Thyroid gland (tissue), 4 donors: Measurements from ENCODE around the gene KCTD17. TPM values are rescaled to one million over a fixed set of nuclear protein-coding genes. Genes with fewer than 3 reads are reported as not detected.

ENCODE experiments used
- DNase-seq, 2 donors: peaks; one replicate each; pipeline ENCODE4 v3.0.0-alpha.2; 2019
- H3K27ac ChIP-seq, 3 donors: fragments of 200-600 bp; sonication (generic); 1 replicate in 2 of 3; 2 replicates in 1 of 3; pipeline ENCODE4 v1.5.1; 2016 to 2019; ENCODE audit warnings: mild to moderate bottlenecking in 1 of 3, moderate library complexity in 1 of 3
- H3K27me3 ChIP-seq: fragments of 200-600 bp; sonication (generic); one replicate; pipeline ENCODE4 v1.5.1; 2019
- H3K36me3 ChIP-seq, 2 donors: fragments of 200-600 bp; sonication (generic); one replicate each; pipeline ENCODE4 v1.5.1; 2016 to 2019
- H3K4me1 ChIP-seq, 2 donors: fragments of 200-600 bp; sonication (generic); one replicate each; pipeline ENCODE4 v1.5.1; 2017 to 2019
- H3K4me3 ChIP-seq, 3 donors: fragments of 200-600 bp; sonication (generic); replicated peaks in 1 of 3; 1 replicate in 2 of 3; 2 replicates in 1 of 3; pipeline ENCODE4 v1.5.1; 2016; ENCODE audit warnings: mild to moderate bottlenecking in 1 of 3
- H3K9me3 ChIP-seq: fragments of 200-600 bp; sonication (generic); one replicate; pipeline ENCODE4 v1.5.1; 2017
- CTCF ChIP-seq, 6 experiments: fragments of 200-600 bp in 3 of 6; fragments of 450-650 bp in 3 of 6; sonication (generic) in 3 of 6; IDR thresholded peaks; one replicate each; pipeline ENCODE4 v1.5.1; 2016 to 2019; ENCODE audit warnings: antibody characterized with exemption in 6 of 6, mild to moderate bottlenecking in 2 of 6, inconsistent platforms in 1 of 6, moderate library complexity in 1 of 6
- POLR2A ChIP-seq, 2 donors: fragments of 450-650 bp; IDR thresholded peaks; one replicate each; pipeline ENCODE4 v1.6.1; 2017; ENCODE audit warnings: antibody characterized with exemption in 2 of 2, mild to moderate bottlenecking in 2 of 2, moderate library complexity in 1 of 2
- WGBS, 2 donors: methylation state at CpG; one replicate each; pipeline ENCODE4 v1.1.5; 2017; 5-methylcytosine and 5-hydroxymethylcytosine counted together
- intact Hi-C: fragments of 100-400 bp; cut with DNase I; formaldehyde crosslinking; loops from one replicate; pipeline ENCODE4 v1.15.1; 2023
- total RNA-seq, 4 donors: library from RNA; depleted of rRNA; stranded (reverse); fragments of >200 nt; gene quantifications; one replicate each; pipeline ENCODE4 v1.2.3, GENCODE V29; 2016

KCTD17 gene
- total RNA-seq, 4 donors from 2014 or later, result 6.1 to 18.9 (median 12.6) TPM

GRCh38 chr22:37020192-37020479, 31.4 kb upstream of the KCTD17 start:
- Histone ChIP-seq H3K27ac (peak overlapping the region in 2 of 3 donors; percentile 84 to 88), H3K9me3 (no peaks in the 10 kb centered on the region), H3K4me1 (peaks cover 8 to 48% of the 10 kb centered on the region in 2 donors), H3K36me3 (peaks cover 0 to 9% of the 10 kb centered on the region in 2 donors), H3K27me3 (no peaks in the 10 kb centered on the region), H3K4me3 (peak overlapping the region; percentile 44 to 65 (median 51))
- TF ChIP-seq POLR2A (IDR thresholded peaks at IDR 0.05) (no peak), CTCF (IDR thresholded peaks at IDR 0.05) (peak in 1 of 6 experiments; percentile 4)
- 2 to 3% methylated on average over 5 of the region's 5 CpGs for WGBS, 2 donors
- peak; percentile 43 to 46 for DNase-seq
- intact Hi-C loops, result no loop called here

GRCh38 chr22:37021041-37021440, 30.5 kb upstream of the KCTD17 start:
- H3K27me3 ChIP-seq, result no peaks in the 10 kb centered on the region
- H3K36me3 ChIP-seq, result peaks cover 0 to 9% of the 10 kb centered on the region in 2 donors
- DNase-seq, result no peak
- H3K9me3 ChIP-seq, result no peaks in the 10 kb centered on the region
- H3K27ac ChIP-seq, result no peak overlapping the region
- intact Hi-C loops, result no loop called here
- TF ChIP-seq POLR2A (IDR thresholded peaks at IDR 0.05) (no peak), CTCF (IDR thresholded peaks at IDR 0.05) (no peak)
- WGBS, 2 donors, result 96 to 100% methylated on average over 5 of the region's 5 CpGs
- H3K4me1 ChIP-seq, result peaks cover 8 to 57% of the 10 kb centered on the region in 2 donors
- H3K4me3 ChIP-seq, result no peak overlapping the region

GRCh38 chr22:37021710-37022482, 29.6 kb upstream of the KCTD17 start:
- Histone ChIP-seq H3K27ac (no peak overlapping the region), H3K4me1 (peaks cover 8 to 64% of the 10 kb centered on the region in 2 donors), H3K36me3 (peaks cover 0 to 14% of the 10 kb centered on the region in 2 donors), H3K4me3 (no peak overlapping the region), H3K9me3 (no peaks in the 10 kb centered on the region), H3K27me3 (no peaks in the 10 kb centered on the region)
- peak in 1 of 2 donors; percentile 32 for DNase-seq
- 77 to 78% methylated on average over 12 to 13 of the region's 13 CpGs for WGBS, 2 donors
- intact Hi-C loops, result no loop called here
- TF ChIP-seq POLR2A (IDR thresholded peaks at IDR 0.05) (no peak), CTCF (IDR thresholded peaks at IDR 0.05) (peak; percentile 36 to 74 (median 46))

- no peaks in the 10 kb centered on the region for H3K27me3 ChIP-seq
- no peak overlapping the region for H3K4me3 ChIP-seq
- no peak overlapping the region for H3K27ac ChIP-seq
- intact Hi-C loops, result no loop called here
- H3K36me3 ChIP-seq, result peaks cover 0 to 18% of the 10 kb centered on the region in 2 donors
- TF ChIP-seq CTCF (IDR thresholded peaks at IDR 0.05) (no peak), POLR2A (IDR thresholded peaks at IDR 0.05) (no peak)
- H3K9me3 ChIP-seq, result no peaks in the 10 kb centered on the region
- WGBS, 2 donors, result 78 to 85% methylated on average over 15 of the region's 16 CpGs
- DNase-seq, result peak in 1 of 2 donors; percentile 24
- H3K4me1 ChIP-seq, result peaks cover 8 to 58% of the 10 kb centered on the region in 2 donors
Observed at GRCh38 chr22:37022483-37023337, 28.8 kb upstream of the KCTD17 start.
